ENCODE data around the gene ALDH3A1.

Gene ALDH3A1

DNA sequence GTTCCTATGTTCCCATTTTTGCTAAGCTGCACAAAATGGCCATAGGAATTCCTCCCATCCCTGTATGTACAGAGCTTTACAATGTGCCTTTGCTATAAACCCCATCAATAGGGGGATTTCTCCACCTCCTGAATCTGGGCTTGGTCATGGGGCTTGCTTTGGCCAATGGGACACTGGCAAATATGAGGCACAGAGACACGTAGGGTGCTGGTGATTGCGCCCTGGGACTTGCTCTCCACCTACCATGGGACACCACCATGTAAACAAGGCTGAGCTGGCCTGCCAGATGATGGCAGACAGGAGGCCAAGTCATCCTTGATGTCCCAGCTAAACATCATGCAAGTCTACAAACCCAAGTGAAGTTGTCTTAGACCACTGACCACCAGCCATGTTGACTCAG is 15.3 kb upstream of the ALDH3A1 start:
- intact Hi-C loops (cut with DNase I) = loop anchor here (5.0 kb wide), 1 partner anchor 116 kb away; the partner anchor contains the start of gene ALDH3A2
- DNase-seq = peak in 4 of 42 donors; percentile 3 to 21 (median 10)

DNA sequence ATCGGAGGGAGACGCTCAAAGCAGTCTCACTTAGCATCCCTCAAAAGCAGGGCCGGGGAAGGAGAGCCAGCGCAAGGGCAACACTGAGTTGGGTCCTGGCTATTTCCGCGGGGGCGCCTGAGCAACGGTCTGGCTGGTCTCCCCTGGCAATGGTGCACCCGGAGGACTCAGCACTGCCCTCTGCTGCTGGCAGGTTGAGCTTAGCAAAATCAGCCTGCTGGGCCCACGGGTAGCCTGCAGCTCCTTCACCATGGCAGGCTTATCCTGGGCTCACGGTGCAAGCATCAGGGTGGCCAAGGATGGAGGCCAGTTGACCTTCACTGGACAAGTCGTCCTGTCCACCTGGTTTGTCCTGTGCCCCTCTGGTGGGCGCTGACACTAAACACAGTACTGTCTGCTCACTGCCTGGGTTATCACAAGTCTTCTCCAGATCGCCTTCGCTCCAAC is 14.4 kb upstream of the ALDH3A1 start:
- peak; percentile 51 to 92 (median 79) for DNase-seq

DNA sequence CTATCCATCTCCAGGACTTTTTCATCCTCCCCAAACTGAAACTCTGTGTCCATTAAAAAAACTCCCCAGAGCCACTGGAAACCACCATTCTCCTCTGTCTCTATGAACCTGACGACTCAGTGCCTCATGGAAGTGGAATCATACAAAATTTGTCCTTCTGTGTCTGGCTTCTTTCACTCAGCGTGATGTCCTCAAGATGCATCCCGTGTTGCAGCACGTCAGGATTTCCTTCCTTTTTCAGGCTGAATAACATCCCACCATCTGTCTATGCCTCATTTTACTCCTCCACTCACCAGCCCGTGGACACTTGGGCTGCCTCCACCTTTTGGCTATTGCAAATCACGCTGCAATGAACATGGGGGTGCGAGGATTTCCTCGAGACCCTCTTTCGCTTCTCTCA is 12.6 kb upstream of the ALDH3A1 start:
- DNase-seq = peak in 4 of 42 donors; percentile 2 to 5 (median 4)
- intact Hi-C loops (cut with DNase I) = loop anchor here (5.0 kb wide), 1 partner anchor 113 kb away; the partner anchor contains the start of gene ALDH3A2

More for the DNA sequence above, 14.4 kb upstream of the ALDH3A1 start:
- intact Hi-C loops (cut with DNase I) = loop anchor here (5.0 kb wide), 1 partner anchor 115 kb away; the partner anchor contains the start of gene ALDH3A2

DNA sequence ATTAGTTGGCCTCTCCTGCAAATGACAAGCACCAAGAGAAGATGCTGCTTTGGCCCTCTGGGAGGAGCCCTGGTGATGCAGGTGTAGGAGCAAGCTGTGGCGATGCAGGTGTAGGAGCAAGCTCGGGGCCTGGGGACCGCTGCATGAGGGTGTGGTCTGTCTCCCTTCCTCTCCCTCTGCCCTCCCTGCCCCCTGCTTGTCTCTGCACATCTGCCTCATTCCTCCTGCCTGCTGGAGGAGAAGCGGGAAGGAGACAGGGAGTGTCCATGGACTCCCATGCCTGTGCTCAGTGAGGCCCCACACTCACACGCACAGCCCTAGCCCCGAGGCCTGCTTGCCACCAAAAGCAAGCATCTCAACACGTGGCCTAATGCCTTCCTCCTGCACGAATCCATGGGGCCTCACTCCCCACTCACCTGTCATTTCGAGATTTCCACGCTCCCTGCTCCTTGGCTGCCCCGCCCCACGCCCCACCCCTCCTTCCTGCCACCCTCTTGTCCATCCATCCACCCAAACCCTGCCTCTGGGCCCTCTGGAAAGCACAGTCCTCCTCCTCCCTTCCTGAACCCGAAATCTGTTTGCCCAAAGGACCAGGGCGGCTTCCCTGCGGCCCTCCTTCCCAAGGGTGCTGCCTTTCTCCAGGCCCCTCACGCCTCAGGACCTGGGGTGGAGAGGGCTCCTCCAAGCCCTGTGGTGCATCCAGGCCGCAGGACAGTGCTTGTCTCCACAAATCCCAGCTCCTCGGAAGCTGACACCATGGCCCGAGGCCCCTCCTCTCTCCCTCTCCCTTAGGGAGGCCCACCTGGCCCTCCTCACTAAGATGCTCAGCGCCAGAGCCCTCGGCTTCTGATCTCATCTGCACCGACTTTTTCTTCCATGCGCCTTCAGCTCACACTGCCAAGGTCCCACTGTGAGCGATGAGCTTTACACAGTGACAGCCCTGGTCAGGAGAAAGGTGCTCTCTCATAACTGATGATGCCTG is 11.8 kb upstream of the ALDH3A1 start:
- intact Hi-C loops (cut with DNase I) = loop anchor here (5.0 kb wide), 2 partner anchors 113 to 243 kb away; partner anchors contain the start of gene ALDH3A2
- DNase-seq = peak in 7 of 42 donors; percentile 4 to 27 (median 12)

DNA sequence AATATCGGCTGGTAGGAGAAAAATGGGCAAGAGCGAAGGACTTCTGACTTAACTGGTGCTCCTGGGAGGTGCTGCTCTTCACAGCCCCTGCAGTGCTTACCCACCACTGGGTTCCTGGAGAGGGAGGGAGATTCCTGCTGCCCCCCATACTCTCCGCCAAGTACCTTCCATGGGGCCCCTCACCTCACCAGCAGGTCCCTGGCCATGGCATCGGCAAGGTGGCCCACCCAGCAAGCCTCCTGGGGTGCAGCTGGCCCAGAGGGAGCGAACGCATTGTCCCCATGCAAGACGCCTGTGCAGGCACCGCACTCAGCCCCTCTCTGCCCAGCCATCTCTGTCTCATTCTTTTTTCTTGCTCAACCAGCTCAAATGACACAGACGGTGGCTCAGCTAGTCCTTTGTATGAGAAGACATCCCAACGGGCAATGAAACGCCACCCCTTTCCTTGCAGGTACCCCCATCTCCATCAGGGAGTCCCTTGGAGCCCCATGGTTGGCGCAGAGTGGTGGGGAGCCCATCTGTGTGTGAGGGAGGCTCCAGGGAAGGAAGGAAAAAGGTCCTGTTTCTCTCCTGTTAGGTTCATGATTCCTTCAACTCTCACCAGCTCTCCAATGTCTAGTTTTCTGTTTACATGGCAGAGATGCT is 9.6 kb upstream of the ALDH3A1 start:
- DNase-seq = peak in 5 of 42 donors; percentile 4 to 18 (median 9)
- intact Hi-C loops (cut with DNase I) = loop anchor here (5.0 kb wide), 1 partner anchor 240 kb away; no protein-coding TSS in a partner anchor

DNA sequence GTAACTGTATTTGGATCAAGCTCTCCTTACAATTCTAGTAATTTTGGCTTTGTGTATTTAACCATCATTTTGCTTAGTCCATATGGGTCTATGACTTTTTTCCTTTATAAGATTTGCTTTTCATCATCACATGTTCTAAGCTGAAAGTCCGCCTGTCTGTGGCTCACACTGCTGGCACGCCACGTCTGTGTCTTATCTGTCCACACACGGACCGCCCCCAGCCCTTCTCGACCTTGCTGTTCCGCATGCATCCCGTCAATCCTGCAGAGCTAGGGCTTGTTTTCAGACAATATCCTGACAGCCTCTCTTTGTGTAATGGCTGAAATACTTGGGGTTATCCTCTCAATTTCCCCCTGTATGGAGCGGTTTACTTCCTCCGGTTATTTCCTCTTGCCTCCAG is 8.4 kb upstream of the ALDH3A1 start:
- intact Hi-C loops (cut with DNase I) = loop anchor here (5.0 kb wide), 1 partner anchor 239 kb away; no protein-coding TSS in a partner anchor
- DNase-seq = peak in 2 of 42 donors; percentile 27 to 29

DNA sequence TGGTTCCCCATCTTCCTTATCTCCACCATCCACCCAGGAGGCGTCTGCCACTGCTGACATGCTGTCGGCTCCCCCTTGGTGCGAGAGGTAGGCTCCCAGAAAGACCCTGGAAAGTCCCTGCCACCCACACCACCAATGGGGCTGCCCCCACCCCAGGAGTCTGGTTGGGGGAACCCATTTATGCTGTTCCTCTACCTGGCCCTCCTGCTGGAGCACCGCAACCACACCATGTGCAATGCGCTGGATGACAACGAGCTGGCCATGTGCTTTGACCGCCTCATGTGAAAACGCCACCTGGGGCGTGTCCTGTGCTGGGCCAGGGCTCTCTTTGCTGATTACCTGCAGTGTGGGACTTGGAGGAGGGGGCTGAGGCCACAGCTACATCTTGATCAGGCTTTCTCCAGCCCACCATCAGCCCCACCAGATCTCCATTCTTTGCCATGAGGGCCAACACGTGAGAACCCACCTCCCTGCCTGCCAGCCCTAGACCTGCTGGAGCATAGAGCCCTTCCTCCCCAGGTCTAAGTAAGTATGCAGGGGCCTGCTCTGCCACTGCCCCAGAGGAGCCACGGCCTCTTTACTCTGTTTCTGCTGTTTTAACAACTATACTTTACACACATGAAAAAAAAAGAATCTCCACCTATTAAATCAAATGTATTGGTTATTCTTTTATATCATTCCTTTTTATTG is 7.9 kb upstream of the ALDH3A1 start:
- peak in 3 of 42 donors; percentile 15 to 30 (median 18) for DNase-seq
- intact Hi-C loops (cut with DNase I) = loop anchor here (5.0 kb wide), 1 partner anchor 239 kb away; no protein-coding TSS in a partner anchor

DNA sequence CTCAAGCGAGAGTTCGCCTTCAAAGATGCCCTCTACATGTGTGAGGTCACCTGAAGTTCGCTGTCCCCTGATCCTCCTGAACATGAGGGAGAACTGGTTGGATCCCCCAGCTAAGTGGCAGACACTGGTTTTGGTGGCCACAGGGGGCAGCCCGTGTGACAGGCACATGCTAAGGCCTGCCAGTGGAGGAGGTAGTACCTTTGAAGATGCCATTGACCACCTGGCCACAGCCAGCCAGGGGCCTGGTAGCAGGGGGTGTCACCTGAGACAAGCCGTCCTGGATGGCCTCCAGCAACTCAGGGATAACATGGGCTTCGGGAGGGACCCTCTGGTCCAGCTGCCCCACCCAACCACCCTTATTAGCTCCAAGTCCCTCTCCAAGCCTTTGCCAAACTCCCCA is 7.3 kb upstream of the ALDH3A1 start:
- DNase-seq = peak in 2 of 42 donors; percentile 18 to 26

DNA sequence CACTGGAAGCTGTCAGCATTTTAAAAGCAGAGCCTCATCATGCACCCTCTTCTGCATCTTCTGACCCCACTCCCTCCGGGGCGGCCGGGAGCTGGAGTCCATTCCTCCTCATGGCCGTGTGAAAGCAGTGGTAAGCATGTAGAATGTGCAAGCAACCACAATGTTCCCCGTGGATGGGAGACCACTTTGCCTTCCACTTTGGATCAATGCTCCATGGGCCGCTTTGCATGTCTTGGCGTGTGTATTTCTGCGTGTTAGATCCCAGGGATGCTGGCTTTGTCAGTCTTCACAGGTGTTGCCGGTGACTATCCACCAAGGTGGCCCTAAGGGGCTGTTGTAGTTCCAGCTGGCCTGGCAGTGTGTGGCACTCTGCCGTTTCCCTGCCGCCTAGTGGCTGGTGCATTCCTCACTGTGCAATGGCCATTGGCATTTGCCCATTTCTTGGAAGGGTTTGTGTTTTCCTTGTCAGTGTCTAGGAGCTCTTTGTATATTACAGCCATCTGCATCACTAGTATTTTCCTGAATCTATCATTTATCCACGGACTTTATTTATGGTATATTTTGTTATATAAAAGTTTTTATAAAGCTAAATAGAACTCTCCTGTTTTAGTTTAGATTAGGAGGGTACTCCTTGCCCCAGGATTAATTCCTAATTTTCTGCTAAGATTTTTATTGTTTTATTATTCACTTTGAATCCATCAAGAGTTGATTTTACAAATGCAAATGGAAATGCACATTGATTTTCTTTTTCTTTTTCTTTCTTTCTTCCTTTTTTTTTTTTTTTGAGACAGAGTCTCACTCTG is 5.8 kb upstream of the ALDH3A1 start:
- intact Hi-C loops (cut with DNase I) = loop anchor here (2.0 kb wide), 1 partner anchor 25 kb away; no protein-coding TSS in a partner anchor

More for the DNA sequence above, 7.3 kb upstream of the ALDH3A1 start:
- intact Hi-C loops (cut with DNase I) = loop anchor here (5.0 kb wide), 1 partner anchor 238 kb away; no protein-coding TSS in a partner anchor

DNA sequence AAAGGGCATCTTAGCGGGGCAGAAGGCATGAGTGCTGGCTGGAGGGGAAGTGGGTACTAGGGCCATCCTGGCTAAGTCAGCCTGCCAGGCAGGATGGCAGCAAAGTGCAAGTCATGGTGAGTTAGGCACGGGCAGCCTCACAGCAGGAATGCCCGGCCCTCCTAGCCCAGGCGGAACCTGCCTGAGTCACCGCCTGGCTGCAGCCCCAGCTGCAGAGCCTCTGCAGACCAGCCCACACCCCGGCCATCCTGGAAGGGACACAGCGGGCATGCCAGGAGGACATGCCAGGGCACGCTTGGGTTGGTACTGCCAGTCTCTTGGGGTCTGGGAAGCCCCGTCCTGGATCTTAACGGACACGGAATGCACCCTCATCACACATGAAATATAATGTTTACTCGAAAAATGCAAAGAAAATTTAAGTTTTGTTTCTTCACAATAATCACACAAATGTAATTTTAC is 5.0 kb upstream of the ALDH3A1 start:
- intact Hi-C loops (cut with DNase I) = loop anchor here (2.0 kb wide), 1 partner anchor 24 kb away; no protein-coding TSS in a partner anchor
- DNase-seq = peak; percentile 59 to 94 (median 79)

More for the DNA sequence above, 5.8 kb upstream of the ALDH3A1 start:
- peak in 41 of 42 donors; percentile 52 to 91 (median 76) for DNase-seq

DNA sequence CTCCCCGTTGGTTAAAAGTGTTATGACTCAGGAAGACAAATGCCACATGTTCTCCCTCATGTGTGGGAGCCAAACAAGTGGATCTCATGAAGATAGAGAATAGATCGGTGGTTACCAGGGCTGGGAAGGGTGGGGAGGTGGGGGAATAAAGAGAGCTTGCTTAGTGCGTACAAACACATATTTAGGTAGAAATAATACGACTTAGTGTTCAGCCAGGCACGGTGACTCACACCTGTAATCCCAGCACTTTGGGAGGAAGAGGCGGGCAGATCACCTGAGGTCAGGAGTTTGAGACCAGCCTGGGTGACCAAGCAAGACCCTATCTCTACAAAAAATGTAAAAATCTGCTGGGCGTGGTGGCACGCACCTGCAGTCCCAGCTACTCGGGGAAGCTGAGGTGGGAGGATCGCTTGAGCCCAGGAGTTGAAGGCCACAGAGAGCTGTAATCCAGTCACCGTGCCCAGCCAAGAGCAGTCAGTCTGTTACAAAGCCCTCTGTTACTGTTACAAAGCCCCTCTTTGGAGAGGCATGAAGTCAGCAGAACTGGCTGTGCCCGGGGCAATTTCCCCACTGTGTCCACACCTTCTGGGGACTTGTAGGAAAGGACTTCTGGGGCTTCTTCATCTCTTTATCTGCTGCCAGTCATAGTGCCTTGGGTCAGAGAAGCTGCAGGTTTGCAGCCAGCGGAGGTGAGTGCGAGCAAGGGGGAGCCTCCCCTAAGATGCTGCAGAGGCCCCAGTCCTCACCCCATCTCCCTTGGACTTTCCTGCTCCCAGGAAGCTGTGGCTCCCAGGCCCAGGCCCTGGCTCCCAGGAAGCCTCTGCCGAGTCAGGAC is 4.3 kb upstream of the ALDH3A1 start:
- intact Hi-C loops (cut with DNase I) = loop anchor here (2.0 kb wide), 1 partner anchor 24 kb away; no protein-coding TSS in a partner anchor
- peak in 35 of 42 donors; percentile 31 to 84 (median 49) for DNase-seq

DNA sequence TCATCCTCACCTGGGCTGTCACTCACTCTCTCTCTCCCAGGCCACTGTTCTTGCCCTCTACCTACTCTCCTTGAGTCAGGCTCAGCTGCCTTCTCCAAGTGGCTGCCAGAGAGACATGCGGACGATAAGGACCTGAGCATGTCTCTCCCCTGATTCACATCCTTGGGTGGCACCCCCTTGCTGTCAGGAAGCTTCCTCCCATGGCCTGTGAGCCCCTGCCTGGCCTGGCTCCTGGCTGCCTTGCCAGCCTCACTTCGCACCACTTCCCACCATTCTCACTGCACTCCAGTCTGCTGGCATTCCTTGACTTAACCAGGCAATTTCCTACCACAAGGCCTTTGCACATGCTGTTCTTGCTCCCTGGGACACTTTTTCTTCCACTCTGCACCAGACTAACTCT is 2.7 kb upstream of the ALDH3A1 start:
- DNase-seq = no peak
- intact Hi-C loops (cut with DNase I) = no loop called here

DNA sequence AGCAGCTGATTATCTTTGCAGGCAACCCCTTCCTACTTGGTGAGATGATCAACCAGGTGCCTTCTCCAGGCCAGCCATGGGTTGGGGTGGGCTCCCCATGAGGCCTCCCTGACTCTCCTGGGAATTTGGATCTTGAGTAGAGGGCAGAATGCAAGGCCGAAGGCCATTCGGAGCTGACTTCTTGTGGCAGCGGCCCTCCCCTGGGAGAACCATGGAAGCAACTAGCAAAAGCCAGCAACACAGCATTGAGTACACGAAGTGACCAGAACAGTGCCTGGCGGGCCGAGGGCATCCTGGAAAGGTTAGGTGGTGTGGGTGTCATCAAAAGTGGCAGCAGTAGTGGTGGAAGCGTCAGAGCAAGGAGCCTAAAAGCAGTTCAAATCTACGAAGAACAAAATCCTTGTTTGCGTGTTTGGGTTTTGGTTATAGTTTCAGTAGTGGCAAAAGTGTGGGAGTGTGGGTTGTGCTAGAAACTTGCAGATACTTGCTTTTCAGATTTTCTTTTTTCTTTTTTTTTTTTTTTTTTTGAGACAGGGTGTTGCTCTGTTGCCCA is 2.0 kb upstream of the ALDH3A1 start:
- DNase-seq = no peak

DNA sequence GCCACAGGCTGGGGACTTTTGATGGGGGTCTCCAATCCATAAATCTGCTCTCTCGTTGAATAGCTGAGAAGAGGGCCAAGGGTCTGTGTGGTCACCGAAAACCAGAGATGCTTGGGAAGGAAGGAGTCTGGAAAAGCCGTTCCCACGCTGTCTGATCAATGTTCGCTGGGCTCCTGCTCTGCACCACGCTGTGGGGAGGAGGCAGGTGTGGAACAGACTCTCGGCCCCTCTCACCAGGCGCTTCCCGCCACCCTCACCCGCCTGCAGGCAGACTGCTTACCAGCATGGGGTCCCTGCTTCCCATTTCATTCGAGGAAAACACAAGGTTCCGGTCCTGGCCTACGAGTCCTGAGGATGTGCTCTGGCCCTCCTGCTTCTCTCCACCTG is 702 bp upstream of the ALDH3A1 start:
- intact Hi-C loops (cut with DNase I) = no loop called here
- no peak for DNase-seq

More for the DNA sequence above, 2.0 kb upstream of the ALDH3A1 start:
- intact Hi-C loops (cut with DNase I) = no loop called here

DNA sequence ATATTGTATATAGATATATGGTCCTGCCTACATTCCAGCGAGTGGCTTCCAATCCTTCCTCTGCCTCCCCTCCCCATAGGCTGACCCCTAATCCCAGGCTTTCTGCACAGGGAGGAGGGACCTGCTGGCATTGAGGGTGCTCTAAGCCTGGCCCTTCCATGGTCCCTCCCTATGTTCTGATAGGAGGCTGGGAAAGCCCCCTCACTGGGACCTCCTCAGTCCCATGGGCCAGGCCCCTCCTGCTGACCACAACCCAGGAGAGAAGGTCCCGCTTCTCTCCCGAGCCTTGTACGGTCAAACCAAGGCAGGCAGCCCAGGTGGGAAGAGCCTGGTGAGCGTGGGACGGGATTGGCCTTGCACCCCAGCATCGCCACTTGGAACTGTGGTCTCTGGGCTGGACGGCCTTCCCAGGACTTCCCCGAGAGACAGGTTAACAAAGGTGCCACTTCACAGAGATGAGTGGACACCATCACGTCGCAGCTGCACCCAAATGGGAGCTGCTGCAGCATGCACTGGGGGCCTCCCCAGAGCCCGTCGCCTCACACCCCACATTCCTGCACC is 859 bp downstream of the ALDH3A1 start:
- DNase-seq = no peak
- intact Hi-C loops (cut with DNase I) = no loop called here

DNA sequence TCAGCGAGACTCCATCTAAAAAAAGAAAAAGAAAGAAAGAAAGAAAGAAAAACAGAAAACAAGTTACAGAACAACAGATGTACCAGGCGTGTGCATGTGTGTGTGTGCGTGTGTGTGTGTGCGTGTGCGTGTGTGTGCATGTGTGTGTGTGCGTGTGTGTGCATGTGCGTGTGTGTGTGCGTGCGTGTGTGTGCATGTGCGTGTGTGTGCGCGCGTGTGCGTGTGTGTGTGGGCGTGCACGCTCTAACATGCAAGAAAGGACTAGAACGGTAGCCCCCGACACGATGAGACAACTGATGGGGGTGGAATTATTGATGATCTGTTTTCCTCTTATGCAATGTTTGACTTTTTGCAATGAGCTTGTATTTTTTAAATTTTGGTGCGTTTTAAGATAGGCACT is 1.6 kb downstream of the ALDH3A1 start:
- no peak for DNase-seq
- intact Hi-C loops (cut with DNase I) = no loop called here
